ENCODE results near the gene PIK3IP1.

GRCh38 chr22:31238057-31238456 is 54.2 kb downstream of the PIK3IP1 start:
- TF ChIP-seq EZH2 (IDR thresholded peaks at IDR 0.05; ENCODE audit: insufficient read depth, poor library complexity, severe bottlenecking) (no peak), EZH2phosphoT487 (IDR thresholded peaks at IDR 0.05; ENCODE audit: insufficient read depth, low read depth) (no peak)

Data from GM23248 (cell line).